ENCODE results near the gene SCAF4. TPM values are rescaled to one million over a fixed set of nuclear protein-coding genes. Genes with fewer than 3 reads are reported as not detected.

Gene SCAF4
- total and polyA plus RNA-seq, 9 of the 15 experiments (the other 6 are each of a cell fraction or from before 2014, with no cell fraction given), result 2.3 to 55.7 (median 17.2) TPM

DNA sequence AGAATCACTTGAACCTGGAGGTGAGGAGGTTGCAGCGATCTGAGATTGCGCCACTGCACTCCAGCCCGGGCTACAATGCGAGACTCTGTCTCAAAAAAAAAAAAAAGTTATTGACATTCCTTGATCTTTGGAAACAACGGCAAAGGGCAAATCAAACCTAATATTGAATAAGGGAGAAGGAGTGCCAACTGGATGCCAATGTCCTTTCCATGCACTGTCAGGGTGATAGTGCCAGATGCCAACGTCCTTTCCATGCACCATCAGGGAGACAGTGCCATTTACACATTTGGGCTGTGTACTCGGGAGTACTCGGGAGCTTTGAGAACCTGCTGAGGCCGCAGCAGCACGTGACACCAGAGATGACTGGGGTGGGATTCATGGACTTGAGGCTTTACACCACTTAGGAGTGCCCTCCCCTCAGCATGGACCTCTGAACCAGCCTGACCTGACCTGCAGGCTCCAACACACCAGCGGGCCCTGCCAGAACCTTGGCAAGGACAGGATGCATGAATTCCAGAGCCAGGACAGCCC lies 106.9 kb downstream of the SCAF4 start:
- ChIA-PET POLR2A (no interaction called here), CTCF (ENCODE audit: low intra/inter-chr PET ratio) (no interaction called here)
- Histone ChIP-seq H2AFZ (ENCODE audit: low read depth, low read length) (no peak overlapping the region), H3K4me1 (replicated peaks in 1 of 2; ENCODE audit: control insufficient read depth in 2 of 2, insufficient read depth in 2 of 2, low read length in 2 of 2) (no peaks in the 10 kb centered on the region), H3K36me3 (ENCODE audit: control insufficient read depth, insufficient read depth, low read length) (no peaks in the 10 kb centered on the region), H3K9me1 (ENCODE audit: control insufficient read depth, insufficient read depth, low read length) (no peaks in the 10 kb centered on the region), H3K27ac (ENCODE audit: extremely low read depth, low read depth, low read length) (no peak overlapping the region), H4K20me1 (replicated peaks; ENCODE audit: control insufficient read depth, insufficient read depth, low read length) (no peaks in the 10 kb centered on the region), H3K4me3 (no peak overlapping the region), H3K79me2 (ENCODE audit: control insufficient read depth, insufficient read depth, low read length) (no peaks in the 10 kb centered on the region), H3K27me3 (ENCODE audit: control insufficient read depth in 2 of 2, insufficient read depth in 2 of 2, low read length in 2 of 2) (peaks cover 32 to 41% of the 10 kb centered on the region in 2 experiments), H3K9ac (ENCODE audit: insufficient read depth in 1 of 2, low read depth in 2 of 2, low read length in 2 of 2) (no peak overlapping the region), H3K4me2 (ENCODE audit: insufficient read depth, low read length) (no peak overlapping the region), H3K9me3 (replicated peaks; ENCODE audit: control insufficient read depth, insufficient read depth, low read depth, low read length) (no peaks in the 10 kb centered on the region; the same call in 1 of the 2 replicates)
- BruUV-seq (replicated peaks), result no TSS peak
- ATAC-seq, result no peak
- TF ChIP-seq, protein P1, sequence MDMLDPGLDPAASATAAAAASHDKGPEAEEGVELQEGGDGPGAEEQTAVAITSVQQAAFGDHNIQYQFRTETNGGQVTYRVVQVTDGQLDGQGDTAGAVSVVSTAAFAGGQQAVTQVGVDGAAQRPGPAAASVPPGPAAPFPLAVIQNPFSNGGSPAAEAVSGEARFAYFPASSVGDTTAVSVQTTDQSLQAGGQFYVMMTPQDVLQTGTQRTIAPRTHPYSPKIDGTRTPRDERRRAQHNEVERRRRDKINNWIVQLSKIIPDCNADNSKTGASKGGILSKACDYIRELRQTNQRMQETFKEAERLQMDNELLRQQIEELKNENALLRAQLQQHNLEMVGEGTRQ (CRISPR knock-in tag; IDR thresholded peaks at IDR 0.05), result 0 out of 2 replicates have a peak, but pooled peaks have one; percentile 1
- no peak for TF ChIP-seq NFXL1 (CRISPR knock-in tag; IDR thresholded peaks at IDR 0.05)
- DNase-seq (ENCODE audit: extremely low read depth in 1 of 4, low spot score in 3 of 4), result no peak
- in situ Hi-C loops (cut with MboI), result no loop called here
- intact Hi-C loops (cut with micrococcal nuclease), result loop anchor here (10.0 kb wide), 1 partner anchor 240 kb away; no protein-coding TSS in a partner anchor
- WGBS (ENCODE audit: insufficient coverage, low coverage, missing lambda C conversion rate), result 14% methylated on average over 11 of the region's 11 CpGs
- FAIRE-seq, result no peak

DNA sequence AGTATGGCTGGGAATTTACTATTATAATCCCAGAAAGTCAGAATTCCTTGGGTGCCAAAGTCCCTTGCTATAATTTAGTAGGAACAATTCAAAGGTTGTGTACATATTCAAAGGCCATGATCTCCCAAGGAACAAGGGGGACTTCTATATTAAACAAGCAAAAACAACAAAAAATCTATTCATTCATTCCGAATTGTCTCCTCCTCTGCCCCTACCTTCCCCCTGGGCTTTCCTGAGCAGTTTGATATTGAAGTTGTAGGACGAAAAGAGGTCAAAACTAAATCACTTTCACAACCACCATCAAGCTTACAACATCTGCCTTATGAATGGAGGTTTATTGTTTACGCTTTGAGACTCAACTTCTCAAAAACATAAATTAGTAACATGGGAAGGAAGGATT lies 107.7 kb downstream of the SCAF4 start:
- Histone ChIP-seq H3K9me3 (replicated peaks; ENCODE audit: control insufficient read depth, insufficient read depth, low read depth, low read length) (no peaks in the 10 kb centered on the region; the same call in 1 of the 2 replicates), H3K79me2 (ENCODE audit: control insufficient read depth, insufficient read depth, low read length) (no peaks in the 10 kb centered on the region), H2AFZ (ENCODE audit: low read depth, low read length) (no peak overlapping the region), H3K27ac (ENCODE audit: extremely low read depth, low read depth, low read length) (no peak overlapping the region), H3K4me1 (replicated peaks in 1 of 2; ENCODE audit: control insufficient read depth in 2 of 2, insufficient read depth in 2 of 2, low read length in 2 of 2) (no peaks in the 10 kb centered on the region), H3K4me2 (ENCODE audit: insufficient read depth, low read length) (no peak overlapping the region), H4K20me1 (replicated peaks; ENCODE audit: control insufficient read depth, insufficient read depth, low read length) (no peaks in the 10 kb centered on the region), H3K36me3 (ENCODE audit: control insufficient read depth, insufficient read depth, low read length) (no peaks in the 10 kb centered on the region), H3K9me1 (ENCODE audit: control insufficient read depth, insufficient read depth, low read length) (no peaks in the 10 kb centered on the region), H3K27me3 (ENCODE audit: control insufficient read depth in 2 of 2, insufficient read depth in 2 of 2, low read length in 2 of 2) (peaks cover 24 to 34% of the 10 kb centered on the region in 2 experiments), H3K9ac (ENCODE audit: insufficient read depth in 1 of 2, low read depth in 2 of 2, low read length in 2 of 2) (no peak overlapping the region), H3K4me3 (no peak overlapping the region)
- CTCF ChIA-PET (ENCODE audit: low intra/inter-chr PET ratio), result no interaction called here
- DNase-seq (ENCODE audit: extremely low read depth in 1 of 4, low spot score in 3 of 4), result no peak
- 5% methylated on average over 3 of the region's 3 CpGs for WGBS (ENCODE audit: insufficient coverage, low coverage, missing lambda C conversion rate)
- no peak for ATAC-seq
- intact Hi-C loops (cut with micrococcal nuclease) (loop anchor here (10.0 kb wide), 1 partner anchor 241 kb away; no protein-coding TSS in a partner anchor), in situ Hi-C loops (cut with MboI) (no loop called here)
- FAIRE-seq, result no peak
- POLR2A ChIA-PET, result no interaction called here
- BruUV-seq (replicated peaks), result no TSS peak
- TF ChIP-seq ZNF696 (CRISPR knock-in tag; conservative IDR thresholded peaks at IDR 0.05) (no peak), SRSF9 (IDR thresholded peaks at IDR 0.05; ENCODE audit: borderline replicate concordance, low read depth, low read length) (no peak), ZNF766 (CRISPR knock-in tag; conservative IDR thresholded peaks at IDR 0.05) (no peak), ZBTB8A (IDR thresholded peaks at IDR 0.05; ENCODE audit: partially characterized antibody) (no peak), MEF2A (IDR thresholded peaks at IDR 0.05; ENCODE audit: control insufficient read depth, low read depth, low read length) (no peak), RHOXF2B (CRISPR knock-in tag; conservative IDR thresholded peaks at IDR 0.05) (no peak)
- TF ChIP-seq, protein P2, sequence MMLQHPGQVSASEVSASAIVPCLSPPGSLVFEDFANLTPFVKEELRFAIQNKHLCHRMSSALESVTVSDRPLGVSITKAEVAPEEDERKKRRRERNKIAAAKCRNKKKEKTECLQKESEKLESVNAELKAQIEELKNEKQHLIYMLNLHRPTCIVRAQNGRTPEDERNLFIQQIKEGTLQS (IDR thresholded peaks at IDR 0.05), result no peak
- TF ChIP-seq, protein P2 (CRISPR knock-in tag; conservative IDR thresholded peaks at IDR 0.05), result no peak
- TF ChIP-seq, protein P3, sequence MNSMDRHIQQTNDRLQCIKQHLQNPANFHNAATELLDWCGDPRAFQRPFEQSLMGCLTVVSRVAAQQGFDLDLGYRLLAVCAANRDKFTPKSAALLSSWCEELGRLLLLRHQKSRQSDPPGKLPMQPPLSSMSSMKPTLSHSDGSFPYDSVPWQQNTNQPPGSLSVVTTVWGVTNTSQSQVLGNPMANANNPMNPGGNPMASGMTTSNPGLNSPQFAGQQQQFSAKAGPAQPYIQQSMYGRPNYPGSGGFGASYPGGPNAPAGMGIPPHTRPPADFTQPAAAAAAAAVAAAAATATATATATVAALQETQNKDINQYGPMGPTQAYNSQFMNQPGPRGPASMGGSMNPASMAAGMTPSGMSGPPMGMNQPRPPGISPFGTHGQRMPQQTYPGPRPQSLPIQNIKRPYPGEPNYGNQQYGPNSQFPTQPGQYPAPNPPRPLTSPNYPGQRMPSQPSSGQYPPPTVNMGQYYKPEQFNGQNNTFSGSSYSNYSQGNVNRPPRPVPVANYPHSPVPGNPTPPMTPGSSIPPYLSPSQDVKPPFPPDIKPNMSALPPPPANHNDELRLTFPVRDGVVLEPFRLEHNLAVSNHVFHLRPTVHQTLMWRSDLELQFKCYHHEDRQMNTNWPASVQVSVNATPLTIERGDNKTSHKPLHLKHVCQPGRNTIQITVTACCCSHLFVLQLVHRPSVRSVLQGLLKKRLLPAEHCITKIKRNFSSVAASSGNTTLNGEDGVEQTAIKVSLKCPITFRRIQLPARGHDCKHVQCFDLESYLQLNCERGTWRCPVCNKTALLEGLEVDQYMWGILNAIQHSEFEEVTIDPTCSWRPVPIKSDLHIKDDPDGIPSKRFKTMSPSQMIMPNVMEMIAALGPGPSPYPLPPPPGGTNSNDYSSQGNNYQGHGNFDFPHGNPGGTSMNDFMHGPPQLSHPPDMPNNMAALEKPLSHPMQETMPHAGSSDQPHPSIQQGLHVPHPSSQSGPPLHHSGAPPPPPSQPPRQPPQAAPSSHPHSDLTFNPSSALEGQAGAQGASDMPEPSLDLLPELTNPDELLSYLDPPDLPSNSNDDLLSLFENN (IDR thresholded peaks at IDR 0.05; ENCODE audit: low read depth in 2 of 2, low read length in 2 of 2), result no peak

Measured in K562 (cell line).